HEK293 (cell line): ENCODE measurements around the gene CACNA1S.
A peak's percentile ranks its signal among the peaks of the same experiment; 100 is the strongest.

Experiments used
- CTCF ChIA-PET: fragments of 350-600 bp; formaldehyde crosslinking; extraction: SDS; loops from one replicate; lab custom pipeline; 2021; ENCODE audit warnings: antibody characterized with exemption; lab: Yijun Ruan, JAX
- POLR2A ChIA-PET: fragments of 300-600 bp; formaldehyde crosslinking; extraction: SDS; loops from one replicate; lab custom pipeline; 2020; ENCODE audit warnings: antibody characterized with exemption, inconsistent platforms; lab: Yijun Ruan, JAX
- H3K27ac ChIP-seq: fragments of 200-500 bp; sonication (Bioruptor generic); 2 replicates; pipeline ENCODE4 v1.5.1; 2014; ENCODE audit warnings: low read depth, low read length, control low read depth, inconsistent platforms; ENCODE audit errors: extremely low read depth
- H3K36me3 ChIP-seq, 2 experiments: fragments of 200-500 bp in 1 of 2; sonication (Bioruptor generic) in 1 of 2; 1 replicate in 1 of 2; 2 replicates in 1 of 2; pipeline ENCODE4 v1.5.1; 2014 to 2017; ENCODE audit warnings: inconsistent platforms in 2 of 2, low read length in 2 of 2; ENCODE audit not compliant: control insufficient read depth in 2 of 2, insufficient read depth in 1 of 2
- H3K4me1 ChIP-seq: fragments of 200-500 bp; sonication (Bioruptor generic); 2 replicates; pipeline ENCODE4 v1.5.1; 2014; ENCODE audit warnings: mild to moderate bottlenecking, low read length, inconsistent platforms; ENCODE audit not compliant: control insufficient read depth, insufficient read depth
- H3K4me3 ChIP-seq: 2 replicates; pipeline ENCODE4 v1.5.1; 2011; ENCODE audit warnings: low read depth, mild to moderate bottlenecking, control low read depth, low read length, moderate library complexity
- H3K9me3 ChIP-seq: fragments of 200-500 bp; sonication (Bioruptor generic); 2 replicates; pipeline ENCODE4 v1.5.1; 2014; ENCODE audit warnings: low read depth, low read length, inconsistent platforms; ENCODE audit not compliant: control insufficient read depth, insufficient read depth
- MYNN ChIP-seq: fragments of 450-650 bp; formaldehyde crosslinking; IDR thresholded peaks from 2 replicates; pipeline ENCODE4 v1.5.1; 2016; ENCODE audit warnings: missing biosample characterization, missing genetic modification characterization, borderline replicate concordance
- PATZ1 ChIP-seq: fragments of 450-650 bp; formaldehyde crosslinking; IDR thresholded peaks from 2 replicates; pipeline ENCODE4 v1.5.1; 2016; ENCODE audit warnings: missing biosample characterization, missing genetic modification characterization
- SP3 ChIP-seq: fragments of 450-650 bp; formaldehyde crosslinking; IDR thresholded peaks from 2 replicates; pipeline ENCODE4 v1.5.1; 2016; ENCODE audit warnings: missing biosample characterization, missing genetic modification characterization
- ZEB2 ChIP-seq: fragments of 450-650 bp; formaldehyde crosslinking; IDR thresholded peaks from 2 replicates; pipeline ENCODE4 v1.5.1; 2016; ENCODE audit warnings: missing biosample characterization, missing genetic modification characterization
- ZNF184 ChIP-seq: fragments of 450-650 bp; IDR thresholded peaks from 2 replicates; pipeline ENCODE4 v1.5.1; 2018; ENCODE audit warnings: missing biosample characterization, mild to moderate bottlenecking, missing genetic modification characterization
- ZNF26 ChIP-seq: fragments of 450-650 bp; formaldehyde crosslinking; IDR thresholded peaks from 2 replicates; pipeline ENCODE4 v1.5.1; 2016; ENCODE audit warnings: missing biosample characterization, missing genetic modification characterization
- ZNF311 ChIP-seq: fragments of 450-650 bp; formaldehyde crosslinking; IDR thresholded peaks from 2 replicates; pipeline ENCODE4 v1.5.1; 2017; ENCODE audit warnings: missing biosample characterization, missing genetic modification characterization, borderline replicate concordance
- ZNF350 ChIP-seq: fragments of 450-650 bp; formaldehyde crosslinking; IDR thresholded peaks from 2 replicates; pipeline ENCODE4 v1.5.0; 2017; ENCODE audit warnings: missing biosample characterization, mild to moderate bottlenecking, missing genetic modification characterization
- ZNF416 ChIP-seq: fragments of 450-650 bp; formaldehyde crosslinking; IDR thresholded peaks from 2 replicates; pipeline ENCODE4 v1.5.1; 2016; ENCODE audit warnings: missing biosample characterization, missing genetic modification characterization
- ZNF449 ChIP-seq: fragments of 450-650 bp; formaldehyde crosslinking; IDR thresholded peaks from 2 replicates; pipeline ENCODE4 v1.5.1; 2017; ENCODE audit warnings: missing biosample characterization, mild to moderate bottlenecking, missing genetic modification characterization, moderate library complexity
- ZNF514 ChIP-seq: fragments of 450-650 bp; formaldehyde crosslinking; IDR thresholded peaks from 2 replicates; pipeline ENCODE4 v1.5.1; 2016; ENCODE audit warnings: missing biosample characterization, missing genetic modification characterization
- ZNF747 ChIP-seq: fragments of 450-650 bp; formaldehyde crosslinking; IDR thresholded peaks from 2 replicates; pipeline ENCODE4 v1.5.1; 2016; ENCODE audit warnings: missing biosample characterization, missing genetic modification characterization
- ZNF792 ChIP-seq: fragments of 450-650 bp; formaldehyde crosslinking; IDR thresholded peaks from 2 replicates; pipeline ENCODE4 v1.5.1; 2016; ENCODE audit warnings: missing biosample characterization, missing genetic modification characterization
- TF ChIP-seq, protein P1 (sequence below): fragments of 450-650 bp; formaldehyde crosslinking; IDR thresholded peaks from 2 replicates; pipeline ENCODE4 v1.5.1; 2016; ENCODE audit warnings: missing biosample characterization, missing genetic modification characterization
- TF ChIP-seq, protein P2 (sequence below): fragments of 450-650 bp; formaldehyde crosslinking; IDR thresholded peaks from 2 replicates; pipeline ENCODE4 v1.5.1; 2016; ENCODE audit warnings: missing biosample characterization, missing genetic modification characterization, borderline replicate concordance

Gene CACNA1S

GRCh38 chr1:201001962-201002361 is 110.3 kb downstream of the CACNA1S start:
- no peak overlapping the region for H3K4me3 ChIP-seq
- no peaks in the 10 kb centered on the region for H3K4me1 ChIP-seq
- no peaks in the 10 kb centered on the region for H3K36me3 ChIP-seq
- ChIA-PET POLR2A (no interaction called here), CTCF (no interaction called here)
- no peaks in the 10 kb centered on the region for H3K9me3 ChIP-seq
- TF ChIP-seq ZNF350 (tag by site-specific recombination) = no peak
- no peak for TF ChIP-seq ZNF26
- peak; percentile 98 for TF ChIP-seq ZNF449 (tag by site-specific recombination)
- TF ChIP-seq, protein P1, sequence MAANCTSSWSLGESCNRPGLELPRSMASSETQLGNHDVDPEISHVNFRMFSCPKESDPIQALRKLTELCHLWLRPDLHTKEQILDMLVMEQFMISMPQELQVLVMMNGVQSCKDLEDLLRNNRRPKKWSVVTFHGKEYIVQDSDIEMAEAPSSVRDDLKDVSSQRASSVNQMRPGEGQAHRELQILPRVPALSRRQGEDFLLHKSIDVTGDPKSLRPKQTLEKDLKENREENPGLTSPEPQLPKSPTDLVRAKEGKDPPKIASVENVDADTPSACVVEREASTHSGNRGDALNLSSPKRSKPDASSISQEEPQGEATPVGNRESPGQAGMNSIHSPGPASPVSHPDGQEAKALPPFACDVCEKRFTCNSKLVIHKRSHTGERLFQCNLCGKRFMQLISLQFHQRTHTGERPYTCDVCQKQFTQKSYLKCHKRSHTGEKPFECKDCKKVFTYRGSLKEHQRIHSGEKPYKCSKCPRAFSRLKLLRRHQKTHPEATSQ (tag by site-specific recombination) = no peak
- no peak overlapping the region for H3K27ac ChIP-seq

DNA sequence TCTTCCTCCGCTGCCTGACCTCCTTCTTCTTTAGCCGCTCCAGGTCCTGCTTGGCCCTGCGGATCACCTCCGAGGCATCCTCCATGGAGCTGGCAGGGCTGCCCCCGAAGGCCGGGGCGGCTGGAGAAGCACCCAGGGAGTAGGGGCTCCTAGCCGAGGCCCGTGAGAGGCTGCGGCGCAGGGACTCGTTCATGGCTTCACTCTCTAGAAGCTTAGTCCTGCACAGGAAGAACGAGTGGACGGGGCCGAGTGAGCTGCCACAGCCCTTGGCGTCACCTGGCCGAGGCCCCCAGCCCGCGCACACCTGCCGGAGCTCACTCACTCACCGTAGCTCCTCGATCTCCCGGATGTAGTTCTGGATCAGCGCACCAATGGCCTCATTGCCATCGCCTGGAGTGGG is 111.8 kb downstream of the CACNA1S start:
- Histone ChIP-seq H3K36me3 (peaks cover 0 to 3% of the 10 kb centered on the region in 2 experiments; a peak in 1 of 3 replicates), H3K9me3 (no peaks in the 10 kb centered on the region), H3K4me1 (no peaks in the 10 kb centered on the region), H3K4me3 (no peak overlapping the region), H3K27ac (no peak overlapping the region)
- POLR2A ChIA-PET = no interaction called here
- TF ChIP-seq ZNF792 (tag by site-specific recombination) (no peak), ZNF416 (tag by site-specific recombination) (no peak), ZNF514 (tag by site-specific recombination) (no peak), ZEB2 (tag by site-specific recombination) (no peak), ZNF311 (tag by site-specific recombination) (no peak)
- CTCF ChIA-PET = interaction anchor here (0.5 to 2.1 kb wide), 3 partner anchors 10 to 29 kb away, joined by 3 to 6 read pairs (median 4); no protein-coding TSS in a partner anchor

GRCh38 chr1:200999667-201000066 is 112.6 kb downstream of the CACNA1S start:
- no peak for TF ChIP-seq SP3
- TF ChIP-seq MYNN (tag by site-specific recombination) = no peak
- no peak for TF ChIP-seq ZNF747 (tag by site-specific recombination)
- no peak for TF ChIP-seq PATZ1 (tag by site-specific recombination)
- TF ChIP-seq, protein P2, sequence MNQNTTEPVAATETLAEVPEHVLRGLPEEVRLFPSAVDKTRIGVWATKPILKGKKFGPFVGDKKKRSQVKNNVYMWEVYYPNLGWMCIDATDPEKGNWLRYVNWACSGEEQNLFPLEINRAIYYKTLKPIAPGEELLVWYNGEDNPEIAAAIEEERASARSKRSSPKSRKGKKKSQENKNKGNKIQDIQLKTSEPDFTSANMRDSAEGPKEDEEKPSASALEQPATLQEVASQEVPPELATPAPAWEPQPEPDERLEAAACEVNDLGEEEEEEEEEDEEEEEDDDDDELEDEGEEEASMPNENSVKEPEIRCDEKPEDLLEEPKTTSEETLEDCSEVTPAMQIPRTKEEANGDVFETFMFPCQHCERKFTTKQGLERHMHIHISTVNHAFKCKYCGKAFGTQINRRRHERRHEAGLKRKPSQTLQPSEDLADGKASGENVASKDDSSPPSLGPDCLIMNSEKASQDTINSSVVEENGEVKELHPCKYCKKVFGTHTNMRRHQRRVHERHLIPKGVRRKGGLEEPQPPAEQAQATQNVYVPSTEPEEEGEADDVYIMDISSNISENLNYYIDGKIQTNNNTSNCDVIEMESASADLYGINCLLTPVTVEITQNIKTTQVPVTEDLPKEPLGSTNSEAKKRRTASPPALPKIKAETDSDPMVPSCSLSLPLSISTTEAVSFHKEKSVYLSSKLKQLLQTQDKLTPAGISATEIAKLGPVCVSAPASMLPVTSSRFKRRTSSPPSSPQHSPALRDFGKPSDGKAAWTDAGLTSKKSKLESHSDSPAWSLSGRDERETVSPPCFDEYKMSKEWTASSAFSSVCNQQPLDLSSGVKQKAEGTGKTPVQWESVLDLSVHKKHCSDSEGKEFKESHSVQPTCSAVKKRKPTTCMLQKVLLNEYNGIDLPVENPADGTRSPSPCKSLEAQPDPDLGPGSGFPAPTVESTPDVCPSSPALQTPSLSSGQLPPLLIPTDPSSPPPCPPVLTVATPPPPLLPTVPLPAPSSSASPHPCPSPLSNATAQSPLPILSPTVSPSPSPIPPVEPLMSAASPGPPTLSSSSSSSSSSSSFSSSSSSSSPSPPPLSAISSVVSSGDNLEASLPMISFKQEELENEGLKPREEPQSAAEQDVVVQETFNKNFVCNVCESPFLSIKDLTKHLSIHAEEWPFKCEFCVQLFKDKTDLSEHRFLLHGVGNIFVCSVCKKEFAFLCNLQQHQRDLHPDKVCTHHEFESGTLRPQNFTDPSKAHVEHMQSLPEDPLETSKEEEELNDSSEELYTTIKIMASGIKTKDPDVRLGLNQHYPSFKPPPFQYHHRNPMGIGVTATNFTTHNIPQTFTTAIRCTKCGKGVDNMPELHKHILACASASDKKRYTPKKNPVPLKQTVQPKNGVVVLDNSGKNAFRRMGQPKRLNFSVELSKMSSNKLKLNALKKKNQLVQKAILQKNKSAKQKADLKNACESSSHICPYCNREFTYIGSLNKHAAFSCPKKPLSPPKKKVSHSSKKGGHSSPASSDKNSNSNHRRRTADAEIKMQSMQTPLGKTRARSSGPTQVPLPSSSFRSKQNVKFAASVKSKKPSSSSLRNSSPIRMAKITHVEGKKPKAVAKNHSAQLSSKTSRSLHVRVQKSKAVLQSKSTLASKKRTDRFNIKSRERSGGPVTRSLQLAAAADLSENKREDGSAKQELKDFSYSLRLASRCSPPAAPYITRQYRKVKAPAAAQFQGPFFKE = no peak
- no peak for TF ChIP-seq ZNF184 (tag by site-specific recombination)
- CTCF ChIA-PET = interaction anchor here (1.4 to 2.1 kb wide), 2 partner anchors 10 to 28 kb away, joined by 4 to 6 read pairs; no protein-coding TSS in a partner anchor
- Histone ChIP-seq H3K4me1 (no peaks in the 10 kb centered on the region), H3K36me3 (peaks cover 0 to 3% of the 10 kb centered on the region in 2 experiments; a peak in 1 of 3 replicates), H3K9me3 (no peaks in the 10 kb centered on the region), H3K4me3 (no peak overlapping the region), H3K27ac (no peak overlapping the region)
- POLR2A ChIA-PET = no interaction called here
